Heart right ventricle (tissue), 16 donors: Measurements from ENCODE around the gene AP1S3. TPM values are rescaled to one million over a fixed set of nuclear protein-coding genes. Genes with fewer than 3 reads are reported as not detected.

Experiments used
- ATAC-seq, 8 donors: fragments of 200-7000 bp; cut with Tn5 transposase; one replicate each; pipeline ENCODE4 v1.9.1; 2020; ENCODE audit warnings: mild to moderate bottlenecking in 8 of 8, moderate library complexity in 8 of 8, moderate number of reproducible peaks in 1 of 8
- DNase-seq, 2 donors: peaks; one replicate each; pipeline ENCODE4 v3.0.0-alpha.2; 2020
- H3K27ac ChIP-seq, 10 donors: fragments of 200-600 bp; sonication (generic) in 2 of 10; one replicate each; pipeline versions ENCODE4 v1.5.0 to v1.8.0; 2020 to 2022; ENCODE audit warnings: mild to moderate bottlenecking in 3 of 10
- H3K27me3 ChIP-seq, 7 donors: fragments of 200-600 bp; one replicate each; pipeline ENCODE4 v1.8.0; 2021 to 2022; ENCODE audit warnings: mild to moderate bottlenecking in 2 of 7
- H3K36me3 ChIP-seq, 9 donors: fragments of 200-600 bp; sonication (generic) in 1 of 9; one replicate each; pipeline versions ENCODE4 v1.5.0 to v1.8.0; 2020 to 2022; ENCODE audit warnings: mild to moderate bottlenecking in 2 of 9
- H3K4me1 ChIP-seq, 9 donors: fragments of 200-600 bp; sonication (generic) in 1 of 9; one replicate each; pipeline versions ENCODE4 v1.5.0 to v1.8.0; 2020 to 2022; ENCODE audit warnings: mild to moderate bottlenecking in 4 of 9
- H3K4me3 ChIP-seq, 10 donors: fragments of 200-600 bp; sonication (generic) in 2 of 10; one replicate each; pipeline versions ENCODE4 v1.5.0 to v1.8.0; 2020 to 2022; ENCODE audit warnings: mild to moderate bottlenecking in 7 of 10, moderate library complexity in 2 of 10
- H3K9me3 ChIP-seq, 11 donors: fragments of 200-600 bp in 10 of 11; sonication (generic) in 2 of 11; one replicate each; pipeline versions ENCODE4 v1.5.0 to v1.8.0; 2013 to 2022; ENCODE audit warnings: mild to moderate bottlenecking in 2 of 11, control low read depth in 1 of 11, moderate library complexity in 1 of 11
- CTCF ChIP-seq, 9 donors: fragments of 200-600 bp; sonication (generic) in 2 of 9; IDR thresholded peaks; one replicate each; pipeline versions ENCODE4 v1.5.0 to v1.8.0; 2021 to 2022; ENCODE audit warnings: antibody characterized with exemption in 9 of 9, mild to moderate bottlenecking in 5 of 9, moderate library complexity in 1 of 9
- WGBS, 2 donors: extraction: QIAGEN DNeasy Blood & Tissue Kit; methylation state at CpG; one replicate each; pipeline ENCODE4 v1.1.7; 2013; ENCODE audit warnings: inconsistent platforms in 1 of 2; 5-methylcytosine and 5-hydroxymethylcytosine counted together
- intact Hi-C, 10 donors: fragments of 100-400 bp; cut with DNase I; formaldehyde crosslinking; loops; one replicate each; pipeline versions ENCODE4 v1.11.1 to v1.14.2; 2022
- polyA plus RNA-seq, 2 donors: library from polyadenylated mRNA; stranded (reverse); fragments of 200-250 nt; gene quantifications; one replicate each; pipeline ENCODE4 v1.2.3, GENCODE V29; 2013
- total RNA-seq, 10 donors: library from RNA; stranded (reverse); fragmentation: NEBNext Ultra II Directional in 3 of 10; extraction: Animal tissue kit (Norgen Biotek cat#: 25700) in 3 of 10; gene quantifications; one replicate each; pipeline versions ENCODE4 v1.2.1 to v1.2.4, GENCODE V29; 2021 to 2023
- donor health status: Arrhythmogenic right ventricular cardiomyopathy.
- donor health status: ischemic (EF 13 %, LVEDD 7.1; RV severe dilation, severe dysfunction).
- donor health status: healthy with polysubstance abuse.
- donor health status: DM: no; HTN: yes; CAD: no.
- donor health status: DM: no; HTN: no; CAD: no.
- donor health status: ischemic (EF 25% LVEDD 6.9; RV normal size, moderate dysfunction).
- donor health status: ischemic (EF 25% LVEDD 5.7; RV mildly dilated, moderate dysfunction).
- donor health status: healthy.
- donor health status: DM: yes; HTN: yes; CAD: no.
- donor health status: Ischemic cardiomyopathy.
- donor health status: ischemic (EF 35%, LVEDD 5.7; RV mildly dilated, moderate dysfunction).
- donor health status: nonischemic (EF 11% LVEDD 7.7; RV severe dilation, severe dysfunction).
- donor health status: DM: yes; HTN: yes; CAD: no.
- donor health status: PGD.
- donor health status: ischemic (EF 29% LVEDD 5.4; RV normal size, mild dysfunction).
- donor health status: nonischemic (EF 23%, LVEDD 6.1; RV moderate dilation, normal function).

AP1S3 gene
- total and polyA plus RNA-seq, 12 donors = 0.12 to 0.85 (median 0.37) TPM; not detected in 4

- Histone ChIP-seq H3K9me3 (no peaks in the 10 kb centered on the region), H3K27me3 (no peaks in the 10 kb centered on the region), H3K36me3 (no peaks in the 10 kb centered on the region), H3K4me3 (no peak overlapping the region), H3K27ac (no peak overlapping the region), H3K4me1 (no peaks in the 10 kb centered on the region)
- TF ChIP-seq CTCF (IDR thresholded peaks at IDR 0.05) = no peak
- intact Hi-C loops = no loop called here
- ATAC-seq (no peak), DNase-seq (no peak)
- 95 to 96% methylated on average over 2 of the region's 2 CpGs for WGBS, 2 donors
Measured at GRCh38 chr2:223813329-223813728, 24.1 kb downstream of the AP1S3 start.

GRCh38 chr2:223811757-223812156, 25.6 kb downstream of the AP1S3 start:
- 77 to 80% methylated on average over 2 of the region's 2 CpGs for WGBS, 2 donors
- ATAC-seq = no peak
- intact Hi-C loops = no loop called here

GRCh38 chr2:223805008-223805407, 32.4 kb downstream of the AP1S3 start:
- Histone ChIP-seq H3K9me3 (no peaks in the 10 kb centered on the region), H3K27ac (no peak overlapping the region), H3K4me3 (no peak overlapping the region), H3K4me1 (no peaks in the 10 kb centered on the region), H3K36me3 (no peaks in the 10 kb centered on the region), H3K27me3 (no peaks in the 10 kb centered on the region)
- TF ChIP-seq CTCF (IDR thresholded peaks at IDR 0.05) = no peak
- ATAC-seq (no peak), DNase-seq (no peak)
- intact Hi-C loops = loop anchor here in 1 of 10 donors (10.0 kb wide), 1 partner anchor 130 kb away; no protein-coding TSS in a partner anchor
- 87 to 92% methylated on average over 8 of the region's 8 CpGs for WGBS, 2 donors

More at GRCh38 chr2:223811757-223812156, 25.6 kb downstream of the AP1S3 start:
- H3K36me3 ChIP-seq = no peaks in the 10 kb centered on the region
- no peak overlapping the region for H3K27ac ChIP-seq
- no peaks in the 10 kb centered on the region for H3K27me3 ChIP-seq
- no peak overlapping the region for H3K4me3 ChIP-seq
- no peaks in the 10 kb centered on the region for H3K9me3 ChIP-seq
- no peak for TF ChIP-seq CTCF (IDR thresholded peaks at IDR 0.05)
- no peak for DNase-seq
- H3K4me1 ChIP-seq = no peaks in the 10 kb centered on the region

GRCh38 chr2:223801736-223802135, 35.6 kb downstream of the AP1S3 start:
- 66 to 68% methylated on average over 5 of the region's 5 CpGs for WGBS, 2 donors
- no peaks in the 10 kb centered on the region for H3K36me3 ChIP-seq
- H3K9me3 ChIP-seq = no peaks in the 10 kb centered on the region
- H3K27ac ChIP-seq = no peak overlapping the region
- no peak for DNase-seq
- ATAC-seq = no peak
- no peaks in the 10 kb centered on the region for H3K27me3 ChIP-seq
- no peak overlapping the region for H3K4me3 ChIP-seq
- intact Hi-C loops = loop anchor here in 2 of 10 donors (5.0 to 10.0 kb wide), 2 partner anchors 127 to 829 kb away; no protein-coding TSS in a partner anchor
- TF ChIP-seq CTCF (IDR thresholded peaks at IDR 0.05) = no peak
- H3K4me1 ChIP-seq = no peaks in the 10 kb centered on the region
